Astrocyte (in vitro differentiated cells and primary cell): ENCODE data around the gene RPL26.

Experiments
- EZH2 ChIP-seq: IDR thresholded peaks from 2 replicates; pipeline ENCODE4 v1.6.1; 2012; ENCODE audit warnings: mild to moderate bottlenecking, low read length, inconsistent platforms; ENCODE audit not compliant: insufficient read depth
- TF ChIP-seq, protein P1 (sequence below): IDR thresholded peaks from 2 replicates; pipeline ENCODE4 v1.5.1; 2011; ENCODE audit warnings: low read depth, mild to moderate bottlenecking, inconsistent platforms, low read length, moderate library complexity; ENCODE audit not compliant: insufficient read depth

DNA sequence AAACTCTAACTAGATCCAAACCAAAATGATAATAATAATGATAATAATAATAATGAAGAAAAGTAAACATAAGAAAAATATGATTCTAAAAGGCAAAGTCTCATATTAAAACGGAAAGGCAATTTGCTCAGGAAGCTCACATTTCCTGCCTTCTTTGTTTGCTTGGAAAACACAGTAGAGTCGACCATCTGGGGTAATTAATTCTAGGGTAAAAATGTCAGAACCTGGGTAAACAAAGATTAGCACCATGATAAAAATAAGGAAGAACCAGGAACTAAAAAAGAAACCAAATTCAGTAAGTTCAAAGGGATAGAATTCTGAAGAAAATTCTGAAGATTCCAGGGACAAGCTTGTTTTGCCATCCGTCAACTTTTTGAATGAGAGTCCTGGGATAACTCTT lies 22.7 kb downstream of the RPL26 start:
- TF ChIP-seq, protein P1, sequence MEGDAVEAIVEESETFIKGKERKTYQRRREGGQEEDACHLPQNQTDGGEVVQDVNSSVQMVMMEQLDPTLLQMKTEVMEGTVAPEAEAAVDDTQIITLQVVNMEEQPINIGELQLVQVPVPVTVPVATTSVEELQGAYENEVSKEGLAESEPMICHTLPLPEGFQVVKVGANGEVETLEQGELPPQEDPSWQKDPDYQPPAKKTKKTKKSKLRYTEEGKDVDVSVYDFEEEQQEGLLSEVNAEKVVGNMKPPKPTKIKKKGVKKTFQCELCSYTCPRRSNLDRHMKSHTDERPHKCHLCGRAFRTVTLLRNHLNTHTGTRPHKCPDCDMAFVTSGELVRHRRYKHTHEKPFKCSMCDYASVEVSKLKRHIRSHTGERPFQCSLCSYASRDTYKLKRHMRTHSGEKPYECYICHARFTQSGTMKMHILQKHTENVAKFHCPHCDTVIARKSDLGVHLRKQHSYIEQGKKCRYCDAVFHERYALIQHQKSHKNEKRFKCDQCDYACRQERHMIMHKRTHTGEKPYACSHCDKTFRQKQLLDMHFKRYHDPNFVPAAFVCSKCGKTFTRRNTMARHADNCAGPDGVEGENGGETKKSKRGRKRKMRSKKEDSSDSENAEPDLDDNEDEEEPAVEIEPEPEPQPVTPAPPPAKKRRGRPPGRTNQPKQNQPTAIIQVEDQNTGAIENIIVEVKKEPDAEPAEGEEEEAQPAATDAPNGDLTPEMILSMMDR: no peak
- no peak for TF ChIP-seq EZH2
